PC-3 (cell line): ENCODE measurements around the gene HERPUD1. TPM values are rescaled to one million over a fixed set of nuclear protein-coding genes. Genes with fewer than 3 reads are reported as not detected.

Experiments
- ATAC-seq: fragments of 200-7000 bp; cut with Tn5 transposase; 2 replicates; pipeline ENCODE4 v1.9.1; 2020; ENCODE audit warnings: mild to moderate bottlenecking, moderate library complexity
- BruUV-seq: library from RNA; stranded (reverse); fragments of 400-500 nt; replicated peaks from 2 replicates; lab custom pipeline; 2021; lab: Mats Ljungman, UMichigan
- CTCF ChIA-PET: fragments of 300-600 bp; sonication (Branson Sonifier 250); formaldehyde crosslinking; loops from one replicate; lab custom pipeline; 2022; ENCODE audit warnings: antibody characterized with exemption; lab: Charles Lee
- POLR2A ChIA-PET: fragments of 300-600 bp; sonication (Branson Sonifier 250); formaldehyde crosslinking; loops from one replicate; lab custom pipeline; 2022; ENCODE audit warnings: antibody characterized with exemption; ENCODE audit not compliant: unreplicated experiment; lab: Charles Lee
- DNase-seq: peaks from one replicate; pipeline ENCODE4 v3.0.0-alpha.2; 2015
- H2AFZ ChIP-seq: fragments of 300-600 bp; sonication (generic); 2 replicates; pipeline ENCODE4 v1.6.0; 2016; ENCODE audit warnings: antibody characterized with exemption, low read length
- H3F3A ChIP-seq: fragments of 300-600 bp; sonication (generic); one replicate; pipeline ENCODE4 v1.6.0; 2017; ENCODE audit warnings: antibody characterized with exemption, low read length, control low read depth, mild to moderate bottlenecking; ENCODE audit not compliant: unreplicated experiment
- H3K27ac ChIP-seq: fragments of 300-600 bp; sonication (generic); 2 replicates; pipeline ENCODE4 v1.5.1; 2016; ENCODE audit warnings: mild to moderate bottlenecking, low read length
- H3K27me3 ChIP-seq: fragments of 300-600 bp; sonication (generic); 2 replicates; pipeline ENCODE4 v1.6.1; 2016; ENCODE audit warnings: low read length, mixed read lengths
- H3K36me3 ChIP-seq: fragments of 300-600 bp; sonication (generic); 2 replicates; pipeline ENCODE4 v1.6.1; 2016; ENCODE audit warnings: low read depth, mixed run types, low read length, mixed read lengths
- H3K4me1 ChIP-seq: fragments of 300-600 bp; sonication (generic); 2 replicates; pipeline ENCODE4 v1.5.1; 2016; ENCODE audit warnings: low read length; ENCODE audit not compliant: insufficient read depth
- H3K4me2 ChIP-seq: fragments of 300-600 bp; sonication (generic); 2 replicates; pipeline ENCODE4 v1.6.0; 2016; ENCODE audit warnings: low read length
- H3K4me3 ChIP-seq: fragments of 300-600 bp; sonication (generic); 2 replicates; pipeline ENCODE4 v1.5.1; 2016; ENCODE audit warnings: mild to moderate bottlenecking, low read length, mixed read lengths
- H3K79me2 ChIP-seq: fragments of 300-600 bp; sonication (generic); 2 replicates; pipeline ENCODE4 v1.6.1; 2017; ENCODE audit warnings: low read length, mixed read lengths
- H3K9ac ChIP-seq: fragments of 300-600 bp; sonication (generic); 2 replicates; pipeline ENCODE4 v1.6.0; 2016; ENCODE audit warnings: mild to moderate bottlenecking, low read length
- H3K9me2 ChIP-seq: fragments of 300-600 bp; sonication (generic); replicated peaks from 2 replicates; pipeline ENCODE4 v1.6.1; 2016; ENCODE audit warnings: mixed run types, low read length, mixed read lengths
- H3K9me3 ChIP-seq: fragments of 300-600 bp; sonication (generic); 2 replicates; pipeline ENCODE4 v1.6.1; 2016; ENCODE audit warnings: low read length, mixed read lengths
- H4K20me1 ChIP-seq: fragments of 300-600 bp; sonication (generic); 2 replicates; pipeline ENCODE4 v1.6.1; 2016; ENCODE audit warnings: low read length, mixed read lengths
- CTCF ChIP-seq: fragments of 300-600 bp; sonication (generic); conservative IDR thresholded peaks from 2 replicates; pipeline ENCODE4 v1.5.1; 2017; ENCODE audit warnings: antibody characterized with exemption, low read depth, mild to moderate bottlenecking, low read length
- EZH2 ChIP-seq: fragments of 300-600 bp; sonication (generic); IDR thresholded peaks from one replicate; pipeline ENCODE4 v1.6.1; 2017; ENCODE audit warnings: antibody characterized with exemption, mild to moderate bottlenecking, low read length; ENCODE audit not compliant: unreplicated experiment
- EZH2phosphoT487 ChIP-seq: fragments of 300-600 bp; sonication (generic); IDR thresholded peaks from 2 replicates; pipeline ENCODE4 v1.6.1; 2018; ENCODE audit warnings: mild to moderate bottlenecking, antibody characterized with exemption, low read length, borderline replicate concordance
- intact Hi-C: fragments of 100-400 bp; cut with micrococcal nuclease; formaldehyde crosslinking; loops from 2 replicates; pipeline ENCODE4 v1.9.0; 2023
- total RNA-seq: library from RNA; depleted of rRNA; stranded (reverse); fragments of >200 nt; gene quantifications from 2 replicates; pipeline ENCODE4 v1.2.3, GENCODE V29; 2014

Gene HERPUD1
- total RNA-seq, 1 experiment from 2014 or later, result 54.9 TPM

- no peak overlapping the region for H2AFZ ChIP-seq
- H3K9ac ChIP-seq, result no peak overlapping the region
- no TSS peak for BruUV-seq
- H3K4me3 ChIP-seq, result no peak overlapping the region
- no peaks in the 10 kb centered on the region for H3K79me2 ChIP-seq
- intact Hi-C loops, result loop anchor here (5.0 to 10.0 kb wide), 4 partner anchors 41 to 221 kb away; partner anchors contain the start of genes NLRC5 and SLC12A3
- POLR2A ChIA-PET, result no interaction called here
- H3K27me3 ChIP-seq, result no peaks in the 10 kb centered on the region
- H3F3A ChIP-seq, result no peaks in the 10 kb centered on the region
- peaks cover 17% of the 10 kb centered on the region for H3K4me1 ChIP-seq
- no peak overlapping the region for H3K4me2 ChIP-seq
- peaks cover 26% of the 10 kb centered on the region for H3K36me3 ChIP-seq
- TF ChIP-seq EZH2 (no peak), EZH2phosphoT487 (no peak), CTCF (no peak)
- no peaks in the 10 kb centered on the region for H4K20me1 ChIP-seq
- H3K9me3 ChIP-seq, result no peaks in the 10 kb centered on the region
- no peak overlapping the region for H3K27ac ChIP-seq
- DNase-seq (no peak), ATAC-seq (no peak)
- CTCF ChIA-PET, result no interaction called here
- H3K9me2 ChIP-seq, result no peaks in the 10 kb centered on the region
Measured at GRCh38 chr16:56945847-56946527, 14.0 kb downstream of the HERPUD1 start.

GRCh38 chr16:56946767-56947603 lies 15.0 kb downstream of the HERPUD1 start:
- ChIA-PET POLR2A (interaction anchor here (0.5 kb wide), 2 partner anchors 241 to 320 kb away, joined by 4 read pairs; no protein-coding TSS in a partner anchor), CTCF (interaction anchor here (0.8 kb wide), 1 partner anchor 98 kb away, joined by 3 read pairs; no protein-coding TSS in a partner anchor)
- BruUV-seq, result TSS peak; percentile 2
- H2AFZ ChIP-seq, result no peak overlapping the region
- DNase-seq, result no peak
- H3F3A ChIP-seq, result no peaks in the 10 kb centered on the region
- no peaks in the 10 kb centered on the region for H3K79me2 ChIP-seq
- H3K9me2 ChIP-seq, result no peaks in the 10 kb centered on the region
- no peak overlapping the region for H3K4me3 ChIP-seq
- H3K9me3 ChIP-seq, result no peaks in the 10 kb centered on the region
- no peak overlapping the region for H3K27ac ChIP-seq
- TF ChIP-seq EZH2phosphoT487 (no peak), EZH2 (no peak), CTCF (no peak)
- no peak overlapping the region for H3K4me2 ChIP-seq
- H3K9ac ChIP-seq, result no peak overlapping the region
- peaks cover 17% of the 10 kb centered on the region for H3K4me1 ChIP-seq
- ATAC-seq, result peak; percentile 2; the same call in 1 of the 2 replicates
- peaks cover 19% of the 10 kb centered on the region; the same call in 1 of the 2 replicates for H3K36me3 ChIP-seq
- no peaks in the 10 kb centered on the region for H3K27me3 ChIP-seq
- no peaks in the 10 kb centered on the region for H4K20me1 ChIP-seq
- intact Hi-C loops, result loop anchor here (5.0 to 10.0 kb wide), 4 partner anchors 40 to 220 kb away; partner anchors contain the start of genes NLRC5 and SLC12A3
